ENCODE data around the gene SLU7.

The SLU7 gene

DNA sequence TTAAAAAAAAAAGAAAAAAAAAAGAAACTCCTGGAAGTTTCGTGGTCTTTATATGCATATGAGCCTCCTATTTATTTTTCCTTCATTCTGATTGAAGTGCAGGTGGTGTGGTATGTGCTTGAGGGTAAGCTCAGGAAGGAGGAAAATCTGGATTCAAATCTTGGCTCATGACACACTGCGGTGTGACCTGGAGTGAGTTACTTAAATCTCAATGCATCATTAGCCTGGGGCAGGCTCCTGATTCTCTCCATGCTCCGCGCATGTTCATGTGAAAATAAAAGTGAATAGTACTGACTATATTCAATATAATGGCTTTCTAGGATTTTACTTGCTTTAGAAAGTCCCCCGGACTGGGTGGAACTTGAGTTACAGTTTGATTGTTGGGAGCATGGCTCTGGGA is 38.4 kb upstream of the SLU7 start:
- TF ChIP-seq, protein P1, sequence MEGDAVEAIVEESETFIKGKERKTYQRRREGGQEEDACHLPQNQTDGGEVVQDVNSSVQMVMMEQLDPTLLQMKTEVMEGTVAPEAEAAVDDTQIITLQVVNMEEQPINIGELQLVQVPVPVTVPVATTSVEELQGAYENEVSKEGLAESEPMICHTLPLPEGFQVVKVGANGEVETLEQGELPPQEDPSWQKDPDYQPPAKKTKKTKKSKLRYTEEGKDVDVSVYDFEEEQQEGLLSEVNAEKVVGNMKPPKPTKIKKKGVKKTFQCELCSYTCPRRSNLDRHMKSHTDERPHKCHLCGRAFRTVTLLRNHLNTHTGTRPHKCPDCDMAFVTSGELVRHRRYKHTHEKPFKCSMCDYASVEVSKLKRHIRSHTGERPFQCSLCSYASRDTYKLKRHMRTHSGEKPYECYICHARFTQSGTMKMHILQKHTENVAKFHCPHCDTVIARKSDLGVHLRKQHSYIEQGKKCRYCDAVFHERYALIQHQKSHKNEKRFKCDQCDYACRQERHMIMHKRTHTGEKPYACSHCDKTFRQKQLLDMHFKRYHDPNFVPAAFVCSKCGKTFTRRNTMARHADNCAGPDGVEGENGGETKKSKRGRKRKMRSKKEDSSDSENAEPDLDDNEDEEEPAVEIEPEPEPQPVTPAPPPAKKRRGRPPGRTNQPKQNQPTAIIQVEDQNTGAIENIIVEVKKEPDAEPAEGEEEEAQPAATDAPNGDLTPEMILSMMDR (conservative IDR thresholded peaks at IDR 0.05; ENCODE audit: low read depth, low read length): no peak
- Histone ChIP-seq H3K27ac (no peak overlapping the region), H3K36me3 (ENCODE audit: insufficient read depth) (no peaks in the 10 kb centered on the region), H4K20me1 (ENCODE audit: insufficient read depth) (no peaks in the 10 kb centered on the region), H3K4me3 (IDR thresholded peaks at IDR 0.05; ENCODE audit: insufficient read depth, low read depth, low read length) (no peak overlapping the region), H3K27me3 (ENCODE audit: insufficient read depth, low read depth) (no peaks in the 10 kb centered on the region), H2AFZ (ENCODE audit: low read depth) (no peak overlapping the region), H3K79me2 (ENCODE audit: insufficient read depth, low read depth) (no peaks in the 10 kb centered on the region), H3K4me2 (no peak overlapping the region), H3K4me1 (ENCODE audit: low read depth, poor library complexity, severe bottlenecking) (no peaks in the 10 kb centered on the region), H3K9ac (no peak overlapping the region)

DNA sequence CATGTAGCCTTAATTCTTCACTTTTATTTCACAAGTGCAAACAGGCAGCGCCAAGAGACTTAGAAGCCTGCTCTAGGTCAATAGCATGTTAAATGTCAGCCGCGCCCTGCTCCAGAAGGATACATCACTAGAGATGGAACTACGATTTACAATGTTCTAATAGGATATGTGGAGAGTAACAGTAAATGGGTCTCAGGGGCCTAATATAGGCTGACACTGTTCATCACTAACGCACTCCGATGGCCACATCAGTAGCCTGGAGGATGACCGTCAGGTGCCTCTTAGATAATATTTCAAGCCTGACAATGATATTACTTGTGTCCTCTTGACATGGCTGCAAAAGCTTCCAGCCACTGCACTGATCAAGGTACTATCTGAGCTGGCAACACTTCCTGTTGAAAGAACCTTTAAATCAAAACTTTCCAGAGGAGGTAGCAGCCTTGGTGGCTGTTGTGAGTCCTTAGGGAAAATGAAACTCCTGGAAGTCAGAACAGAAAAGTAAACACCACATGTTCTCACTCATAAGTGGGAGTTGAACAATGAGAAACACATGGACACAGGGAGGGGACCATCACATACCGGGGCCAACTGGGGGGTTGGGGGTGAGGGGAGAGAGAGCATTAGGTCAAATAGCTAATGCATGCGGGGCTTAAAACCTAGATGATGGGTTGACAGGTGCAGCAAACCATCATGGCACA is 37.7 kb upstream of the SLU7 start:
- Histone ChIP-seq H3K4me1 (ENCODE audit: low read depth, poor library complexity, severe bottlenecking) (no peaks in the 10 kb centered on the region), H2AFZ (ENCODE audit: low read depth) (no peak overlapping the region), H4K20me1 (ENCODE audit: insufficient read depth) (no peaks in the 10 kb centered on the region), H3K27me3 (ENCODE audit: insufficient read depth, low read depth) (no peaks in the 10 kb centered on the region), H3K79me2 (ENCODE audit: insufficient read depth, low read depth) (no peaks in the 10 kb centered on the region), H3K4me2 (no peak overlapping the region), H3K9ac (no peak overlapping the region), H3K27ac (no peak overlapping the region), H3K36me3 (ENCODE audit: insufficient read depth) (no peaks in the 10 kb centered on the region), H3K4me3 (IDR thresholded peaks at IDR 0.05; ENCODE audit: insufficient read depth, low read depth, low read length) (no peak overlapping the region)
- TF ChIP-seq, protein P1 (conservative IDR thresholded peaks at IDR 0.05; ENCODE audit: low read depth, low read length): no peak

DNA sequence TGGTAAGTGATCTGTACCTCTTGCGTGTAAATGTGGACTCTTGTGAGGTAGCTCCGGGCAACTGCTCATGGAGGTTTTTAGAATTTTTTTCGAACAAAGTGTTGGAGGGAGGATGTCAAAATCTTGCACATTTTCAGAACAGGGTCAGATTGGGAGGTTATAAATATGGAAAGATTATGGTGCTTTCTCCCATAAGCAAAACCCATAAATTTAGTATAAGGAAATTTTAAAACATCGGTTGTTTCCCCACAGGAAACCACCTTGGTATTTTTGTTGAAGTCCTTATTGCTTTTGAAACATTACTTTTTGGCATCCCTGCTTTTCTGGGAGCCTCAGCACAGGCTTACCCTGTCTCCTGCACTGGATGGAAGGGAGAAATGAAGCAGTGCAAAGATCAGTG is 36.7 kb upstream of the SLU7 start:
- no peak overlapping the region for H2AFZ ChIP-seq (ENCODE audit: low read depth)
- H3K4me1 ChIP-seq (ENCODE audit: low read depth, poor library complexity, severe bottlenecking): no peaks in the 10 kb centered on the region
- H3K4me2 ChIP-seq: no peak overlapping the region
- H3K9ac ChIP-seq: no peak overlapping the region
- H3K27ac ChIP-seq: no peak overlapping the region
- TF ChIP-seq, protein P1 (conservative IDR thresholded peaks at IDR 0.05; ENCODE audit: low read depth, low read length): no peak
- H3K36me3 ChIP-seq (ENCODE audit: insufficient read depth): no peaks in the 10 kb centered on the region
- H4K20me1 ChIP-seq (ENCODE audit: insufficient read depth): no peaks in the 10 kb centered on the region
- H3K4me3 ChIP-seq (IDR thresholded peaks at IDR 0.05; ENCODE audit: insufficient read depth, low read depth, low read length): no peak overlapping the region
- no peaks in the 10 kb centered on the region for H3K27me3 ChIP-seq (ENCODE audit: insufficient read depth, low read depth)
- H3K79me2 ChIP-seq (ENCODE audit: insufficient read depth, low read depth): no peaks in the 10 kb centered on the region

DNA sequence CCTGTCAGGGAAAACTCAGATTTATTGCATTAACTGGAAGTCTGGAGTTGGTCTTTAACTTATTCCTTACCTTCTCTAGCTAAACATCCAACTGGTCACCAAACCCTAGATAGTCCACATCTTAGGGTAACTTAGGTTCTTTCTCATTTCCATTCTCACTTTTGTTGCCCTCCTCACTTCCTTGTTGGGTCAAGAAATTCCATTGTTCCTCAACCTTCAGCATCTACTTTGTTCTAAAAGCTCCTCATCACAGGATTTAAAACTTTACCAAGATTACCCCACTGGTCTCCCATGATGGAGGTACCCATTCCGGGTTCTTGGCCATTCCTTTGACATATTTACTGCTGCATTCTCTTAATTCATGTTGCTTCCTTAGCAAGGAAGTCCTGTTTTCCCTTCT is 34.9 kb upstream of the SLU7 start:
- Histone ChIP-seq H3K27ac (no peak overlapping the region), H3K4me2 (no peak overlapping the region), H4K20me1 (ENCODE audit: insufficient read depth) (no peaks in the 10 kb centered on the region), H3K27me3 (ENCODE audit: insufficient read depth, low read depth) (no peaks in the 10 kb centered on the region), H3K9ac (no peak overlapping the region), H3K4me1 (ENCODE audit: low read depth, poor library complexity, severe bottlenecking) (no peaks in the 10 kb centered on the region), H3K79me2 (ENCODE audit: insufficient read depth, low read depth) (no peaks in the 10 kb centered on the region), H2AFZ (ENCODE audit: low read depth) (no peak overlapping the region), H3K36me3 (ENCODE audit: insufficient read depth) (no peaks in the 10 kb centered on the region), H3K4me3 (IDR thresholded peaks at IDR 0.05; ENCODE audit: insufficient read depth, low read depth, low read length) (no peak overlapping the region)
- TF ChIP-seq, protein P1 (conservative IDR thresholded peaks at IDR 0.05; ENCODE audit: low read depth, low read length): no peak

Measured in KMS-11 (cell line).